Stimulated activated CD8-positive, alpha-beta memory T cell treated with anti-CD3 and anti-CD28 coated beads, Interleukin-4, amount 100 ng/mL, for 4 hours (primary cell): ENCODE measurements around the gene RAP1A.

Experiments used
- DNase-seq, 2 donors: peaks; one replicate each; pipeline ENCODE4 v3.0.0-alpha.2; 2020; ENCODE audit warnings: low read depth in 2 of 2, low spot score in 1 of 2

RAP1A gene

GRCh38 chr1:111709986-111710385 lies 90.4 kb downstream of the RAP1A start:
- DNase-seq, result no peak

GRCh38 chr1:111716333-111716732 lies 96.7 kb downstream of the RAP1A start:
- DNase-seq, result no peak

GRCh38 chr1:111717450-111717849 lies 97.9 kb downstream of the RAP1A start:
- no peak for DNase-seq

GRCh38 chr1:111719135-111719534 lies 99.5 kb downstream of the RAP1A start:
- DNase-seq, result no peak

- DNase-seq, result no peak
These were observed 100.1 kb downstream of the RAP1A start for GRCh38 chr1:111719674-111720132.

- DNase-seq, result no peak
These were observed 100.8 kb downstream of the RAP1A start for GRCh38 chr1:111720274-111720976.

- no peak for DNase-seq
These were observed 101.6 kb downstream of the RAP1A start for GRCh38 chr1:111720977-111721786.

- no peak for DNase-seq
These were observed 103.7 kb downstream of the RAP1A start for GRCh38 chr1:111723091-111723806.

GRCh38 chr1:111723871-111724270 lies 104.3 kb downstream of the RAP1A start:
- no peak for DNase-seq

- DNase-seq, result no peak
These were observed 105.6 kb downstream of the RAP1A start for GRCh38 chr1:111725192-111725591.

- DNase-seq, result no peak
These were observed 107.5 kb downstream of the RAP1A start for GRCh38 chr1:111727056-111727455.

GRCh38 chr1:111729271-111729921 lies 109.8 kb downstream of the RAP1A start:
- no peak for DNase-seq

- no peak for DNase-seq
These were observed 110.5 kb downstream of the RAP1A start for GRCh38 chr1:111729946-111730681.

GRCh38 chr1:111730706-111731105 lies 111.1 kb downstream of the RAP1A start:
- DNase-seq, result no peak

GRCh38 chr1:111731956-111732355 lies 112.4 kb downstream of the RAP1A start:
- no peak for DNase-seq

- no peak for DNase-seq
These were observed 113.1 kb downstream of the RAP1A start for GRCh38 chr1:111732718-111733117.

- no peak for DNase-seq
These were observed 113.8 kb downstream of the RAP1A start for GRCh38 chr1:111733183-111733991.

GRCh38 chr1:111733992-111734341 lies 114.4 kb downstream of the RAP1A start:
- no peak for DNase-seq

GRCh38 chr1:111734426-111734825 lies 114.8 kb downstream of the RAP1A start:
- DNase-seq, result no peak

- no peak for DNase-seq
These were observed 115.3 kb downstream of the RAP1A start for GRCh38 chr1:111734856-111735255.
